SU-DHL-6 (cell line): ENCODE measurements around the gene RNF19B.

Experiments used
- H2AFZ ChIP-seq: fragments of 200-600 bp; sonication (generic); 2 replicates; pipeline ENCODE4 v1.6.1; 2014; ENCODE audit warnings: low read depth, mild to moderate bottlenecking, moderate library complexity, mixed read lengths, antibody characterized with exemption, low read length; ENCODE audit not compliant: severe bottlenecking
- H3F3A ChIP-seq: fragments of 200-600 bp; shearing (Covaris generic); 2 replicates; pipeline ENCODE4 v1.6.0; 2016; ENCODE audit warnings: antibody characterized with exemption, mild to moderate bottlenecking; ENCODE audit not compliant: insufficient read depth
- H3K27ac ChIP-seq: fragments of 200-600 bp; sonication (generic); 2 replicates; pipeline ENCODE4 v1.5.1; 2016; ENCODE audit warnings: low read depth, mild to moderate bottlenecking, low read length, moderate library complexity, mixed read lengths
- H3K27me3 ChIP-seq: fragments of 200-600 bp; sonication (generic), shearing (Covaris generic); 2 replicates; pipeline ENCODE4 v1.6.0; 2014; ENCODE audit warnings: mild to moderate bottlenecking, low read length
- H3K36me3 ChIP-seq: fragments of 200-600 bp; sonication (generic); 2 replicates; pipeline ENCODE4 v1.6.1; 2014; ENCODE audit warnings: mild to moderate bottlenecking, low read length, mixed read lengths
- H3K4me2 ChIP-seq: fragments of 300-600, 200-600 bp; shearing (Covaris generic), sonication (generic); 2 replicates; pipeline ENCODE4 v1.6.0; 2014; ENCODE audit warnings: low read length, low read depth, mild to moderate bottlenecking; ENCODE audit not compliant: poor library complexity, severe bottlenecking
- H3K4me3 ChIP-seq: fragments of 200-600 bp; sonication (generic); 2 replicates; pipeline ENCODE4 v1.5.1; 2014; ENCODE audit warnings: antibody characterized with exemption, low read length, mild to moderate bottlenecking, mixed read lengths; ENCODE audit not compliant: insufficient read depth, poor library complexity, severe bottlenecking
- H3K79me2 ChIP-seq: fragments of 200-600 bp; sonication (generic); 2 replicates; pipeline ENCODE4 v1.6.1; 2014; ENCODE audit warnings: mild to moderate bottlenecking, low read length, moderate library complexity; ENCODE audit not compliant: insufficient read depth
- H3K9ac ChIP-seq: fragments of 200-600 bp; sonication (generic); 2 replicates; pipeline ENCODE4 v1.7.0; 2014; ENCODE audit warnings: mild to moderate bottlenecking, low read length
- H3K9me2 ChIP-seq: fragments of 200-600 bp; sonication (generic); replicated peaks from 2 replicates; pipeline ENCODE4 v1.6.1; 2014; ENCODE audit warnings: low read length; ENCODE audit not compliant: insufficient read depth
- H3K9me3 ChIP-seq: fragments of 200-600 bp; sonication (generic); 2 replicates; pipeline ENCODE4 v1.6.1; 2014; ENCODE audit warnings: low read length, mixed read lengths; ENCODE audit not compliant: insufficient read depth
- H4K20me1 ChIP-seq: fragments of 200-600 bp; sonication (generic); 2 replicates; pipeline ENCODE4 v1.6.1; 2014; ENCODE audit warnings: low read depth, mild to moderate bottlenecking, antibody characterized with exemption, low read length, moderate library complexity, mixed read lengths
- CTCF ChIP-seq: fragments of 200-600 bp; sonication (generic); IDR thresholded peaks from one replicate; pipeline ENCODE4 v1.5.1; 2017; ENCODE audit warnings: antibody characterized with exemption, mild to moderate bottlenecking, low read length, moderate library complexity; ENCODE audit not compliant: insufficient read depth, poor library complexity, severe bottlenecking
- EZH2phosphoT487 ChIP-seq: fragments of 200-600 bp; sonication (generic), shearing (Covaris generic); conservative IDR thresholded peaks from 2 replicates; pipeline ENCODE4 v1.6.1; 2018; ENCODE audit warnings: mild to moderate bottlenecking, antibody characterized with exemption, low read length, moderate library complexity, mixed read lengths

The RNF19B gene

GRCh38 chr1:32963746-32964460 lies 706 bp downstream of the RNF19B start:
- H3K27ac ChIP-seq = peak overlapping the region; percentile 75
- H2AFZ ChIP-seq = no peak overlapping the region
- H3F3A ChIP-seq = peaks cover 22% of the 10 kb centered on the region
- H4K20me1 ChIP-seq = no peaks in the 10 kb centered on the region
- peak overlapping the region; percentile 68 for H3K4me2 ChIP-seq
- no peaks in the 10 kb centered on the region for H3K9me3 ChIP-seq
- peaks cover 45% of the 10 kb centered on the region for H3K79me2 ChIP-seq
- no peaks in the 10 kb centered on the region for H3K9me2 ChIP-seq
- H3K9ac ChIP-seq = peak overlapping the region; percentile 75
- no peaks in the 10 kb centered on the region for H3K27me3 ChIP-seq
- TF ChIP-seq CTCF = no peak
- TF ChIP-seq EZH2phosphoT487 = no peak
- H3K36me3 ChIP-seq = no peaks in the 10 kb centered on the region
- peak overlapping the region; percentile 65 for H3K4me3 ChIP-seq

- H3K27ac ChIP-seq = peak overlapping the region; percentile 85
- peak overlapping the region; percentile 75 for H3K9ac ChIP-seq
- peaks cover 28% of the 10 kb centered on the region for H3F3A ChIP-seq
- no peak overlapping the region for H2AFZ ChIP-seq
- no peaks in the 10 kb centered on the region for H4K20me1 ChIP-seq
- no peaks in the 10 kb centered on the region for H3K27me3 ChIP-seq
- H3K4me3 ChIP-seq = peak overlapping the region; percentile 65
- H3K79me2 ChIP-seq = peaks cover 51% of the 10 kb centered on the region
- TF ChIP-seq EZH2phosphoT487 (no peak), CTCF (no peak)
- no peaks in the 10 kb centered on the region for H3K9me3 ChIP-seq
- no peaks in the 10 kb centered on the region for H3K9me2 ChIP-seq
- peak overlapping the region; percentile 68 for H3K4me2 ChIP-seq
- H3K36me3 ChIP-seq = no peaks in the 10 kb centered on the region
These were observed 2.2 kb downstream of the RNF19B start for GRCh38 chr1:32962248-32962896.

GRCh38 chr1:32960819-32961355 lies 3.7 kb downstream of the RNF19B start:
- Histone ChIP-seq H3K27ac (peak overlapping the region; percentile 85), H2AFZ (no peak overlapping the region), H3K4me3 (peak overlapping the region; percentile 33), H3K36me3 (no peaks in the 10 kb centered on the region), H3K9me2 (no peaks in the 10 kb centered on the region), H3K27me3 (no peaks in the 10 kb centered on the region), H3K9ac (peak overlapping the region; percentile 40), H3K9me3 (no peaks in the 10 kb centered on the region), H3F3A (peaks cover 35% of the 10 kb centered on the region), H3K79me2 (peaks cover 65% of the 10 kb centered on the region), H3K4me2 (peak overlapping the region; percentile 68), H4K20me1 (no peaks in the 10 kb centered on the region)
- no peak for TF ChIP-seq EZH2phosphoT487
- no peak for TF ChIP-seq CTCF
